ENCODE measurements around the gene STRIP1.

Gene STRIP1

GRCh38 chr1:110034451-110035235 is at the start of gene STRIP1:
TSS of gene STRIP1 (plus strand) at chr1:110034624. CDS start at chr1:110034638, 14 bp downstream.
- peak; percentile 93 for DNase-seq (ENCODE audit: low spot score)

DNA sequence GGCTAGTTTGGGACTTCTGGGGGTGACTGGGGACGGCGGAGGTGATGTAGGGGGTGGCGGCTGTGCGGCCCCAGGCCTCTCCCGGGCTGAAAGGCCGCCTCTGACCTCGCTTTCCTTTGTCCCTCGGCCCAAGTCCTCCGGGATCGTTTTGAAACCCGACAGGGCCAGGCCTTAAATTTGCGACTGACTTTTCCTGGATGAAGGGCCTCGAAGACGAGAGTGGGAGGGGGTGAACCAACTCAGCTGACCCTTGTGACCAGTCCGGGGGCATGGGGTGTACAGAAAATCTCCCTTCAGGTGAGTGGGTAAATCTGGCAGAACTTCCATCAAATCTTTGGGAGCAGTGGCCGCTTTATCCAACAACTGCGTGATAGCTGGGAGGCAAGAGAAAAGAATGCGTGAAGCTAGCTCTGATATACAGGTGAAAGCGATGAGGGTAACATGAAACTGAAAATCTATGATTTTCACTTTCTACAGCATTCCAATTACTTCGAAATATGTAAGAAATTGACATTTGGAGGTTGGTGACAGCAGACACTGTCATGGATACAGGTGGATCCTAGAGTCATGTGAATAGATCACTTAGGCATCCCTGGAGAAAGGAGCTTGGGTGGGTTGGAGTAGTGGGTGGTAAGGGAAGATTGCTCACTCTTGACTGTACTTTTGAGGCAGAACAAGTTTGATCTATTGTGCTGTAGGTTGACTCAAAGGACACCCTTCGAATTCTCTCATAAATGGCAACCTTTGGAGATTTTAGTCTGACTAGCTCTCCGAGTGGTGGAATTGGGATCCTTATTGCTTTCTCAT is 49.0 kb upstream of the STRIP1 start:
- DNase-seq (ENCODE audit: low spot score) = no peak

- no peak for DNase-seq (ENCODE audit: low spot score)
Measured at GRCh38 chr1:109986054-109986444, 48.4 kb upstream of the STRIP1 start.

DNA sequence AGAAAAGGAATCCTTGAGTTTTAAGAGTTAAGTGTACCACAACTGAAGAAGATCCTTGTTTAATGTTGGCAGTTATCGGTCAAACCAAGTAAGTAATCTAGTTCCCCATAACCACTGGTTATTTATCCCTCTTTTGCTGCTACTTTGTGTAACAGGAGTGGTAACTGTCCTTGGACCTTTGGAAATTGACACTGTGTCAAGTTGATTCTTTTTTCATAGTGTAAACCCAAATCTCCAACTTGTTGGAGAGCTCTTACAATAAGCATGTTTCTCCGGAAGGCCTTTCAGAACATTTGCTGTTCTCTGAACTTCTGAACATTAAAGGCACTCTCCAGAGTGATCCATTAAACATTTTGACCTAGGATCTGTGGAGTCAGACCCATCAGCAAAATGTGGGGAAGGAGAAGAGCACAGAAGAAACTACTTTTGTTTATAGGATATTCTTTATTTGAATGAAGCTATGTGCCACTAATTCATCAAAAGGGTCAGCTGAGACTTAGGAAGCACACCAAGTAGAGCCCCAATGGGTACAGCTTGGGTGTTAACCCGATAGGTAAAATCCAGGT is 46.0 kb upstream of the STRIP1 start:
- no peak for DNase-seq (ENCODE audit: low spot score)

GRCh38 chr1:109989506-109990301 is 44.7 kb upstream of the STRIP1 start:
- DNase-seq (ENCODE audit: low spot score) = peak; percentile 65

GRCh38 chr1:109990302-109990653 is 44.1 kb upstream of the STRIP1 start:
- DNase-seq (ENCODE audit: low spot score) = no peak

DNA sequence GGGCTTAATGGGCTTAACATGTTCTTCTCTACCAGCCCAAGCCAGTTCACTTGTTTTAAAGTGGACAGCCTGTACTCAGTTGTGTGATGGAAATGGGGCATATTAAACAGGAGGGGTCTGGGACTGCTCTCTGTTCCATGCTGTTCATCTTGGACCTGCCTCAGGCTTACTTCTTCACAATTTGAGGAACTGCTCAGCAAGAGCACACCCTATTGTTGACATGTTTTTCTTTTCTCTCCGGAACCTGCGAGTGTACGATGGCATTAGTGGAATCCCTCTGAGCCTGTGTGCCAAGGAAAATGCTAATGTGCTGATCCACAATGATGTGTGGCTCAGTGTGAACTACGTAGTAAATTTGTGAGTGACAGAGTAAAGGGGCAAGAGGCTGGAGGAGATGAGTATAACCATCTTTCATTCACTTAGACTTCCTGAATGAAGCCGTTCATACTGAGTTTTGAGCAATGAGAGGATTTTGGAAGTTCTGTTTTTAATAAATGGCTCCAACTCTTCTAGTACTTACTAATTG is 43.0 kb upstream of the STRIP1 start:
- DNase-seq (ENCODE audit: low spot score) = no peak

GRCh38 chr1:109993885-109994284 is 40.5 kb upstream of the STRIP1 start:
- DNase-seq (ENCODE audit: low spot score) = peak; percentile 58

DNA sequence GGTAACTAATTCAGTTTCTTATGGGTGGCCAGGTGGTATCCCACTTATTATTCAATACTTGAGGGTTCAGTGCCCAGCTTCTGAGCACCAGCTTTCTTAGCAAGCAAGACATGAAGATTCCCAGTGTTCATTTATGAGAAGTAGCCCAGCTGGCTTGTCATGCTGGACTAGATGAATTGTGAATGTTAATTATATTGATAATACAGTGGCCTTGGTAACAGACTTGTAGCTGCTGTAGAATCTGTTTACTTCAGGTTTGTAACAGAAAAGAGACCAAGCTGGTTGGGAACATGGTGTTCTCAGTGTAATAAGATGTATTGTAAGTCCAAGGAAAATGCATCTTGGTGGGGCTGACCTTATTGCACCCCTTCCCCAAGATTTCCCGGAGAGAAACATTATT is 39.8 kb upstream of the STRIP1 start:
- peak; percentile 51 for DNase-seq (ENCODE audit: low spot score)

DNA sequence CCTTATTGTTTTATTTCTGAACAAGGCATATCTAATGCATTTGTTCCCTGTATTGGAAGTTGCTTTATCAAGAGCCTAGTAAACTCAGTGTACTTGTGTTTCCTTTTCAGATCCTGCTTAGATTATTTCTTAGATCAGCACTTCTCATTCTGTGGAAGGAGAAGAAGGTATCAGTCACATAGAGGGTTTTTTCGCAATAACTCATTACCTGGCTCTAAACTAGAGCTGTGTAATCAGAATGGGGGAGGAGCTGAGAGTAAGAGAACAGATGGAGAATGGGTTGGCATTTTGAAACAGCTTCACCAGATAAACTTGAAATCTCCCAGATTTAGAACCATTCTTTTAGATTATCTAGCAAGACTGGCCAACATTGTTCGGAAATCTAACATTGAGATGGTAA is 38.9 kb upstream of the STRIP1 start:
- no peak for DNase-seq (ENCODE audit: low spot score)

DNA sequence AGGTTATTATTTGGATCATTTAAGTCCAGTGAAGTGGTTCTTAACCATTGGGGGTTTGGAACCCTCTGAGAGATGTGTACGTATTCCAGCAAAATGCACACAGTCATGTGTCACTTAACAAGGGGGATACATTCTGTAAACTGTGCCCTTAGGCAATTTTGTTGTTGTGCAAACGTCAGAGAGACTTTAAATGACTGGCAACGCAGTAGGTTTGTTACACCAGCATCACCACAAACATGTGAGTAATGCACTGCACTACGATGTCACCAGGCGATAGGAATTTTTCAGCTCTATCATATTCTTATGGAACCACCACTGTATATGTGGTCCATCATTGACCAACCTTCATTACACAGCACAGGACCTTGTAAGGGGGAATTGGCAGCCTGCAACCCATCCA is 37.9 kb upstream of the STRIP1 start:
- no peak for DNase-seq (ENCODE audit: low spot score)

- no peak for DNase-seq (ENCODE audit: low spot score)
Measured at GRCh38 chr1:109997204-109997866, 37.1 kb upstream of the STRIP1 start.

DNA sequence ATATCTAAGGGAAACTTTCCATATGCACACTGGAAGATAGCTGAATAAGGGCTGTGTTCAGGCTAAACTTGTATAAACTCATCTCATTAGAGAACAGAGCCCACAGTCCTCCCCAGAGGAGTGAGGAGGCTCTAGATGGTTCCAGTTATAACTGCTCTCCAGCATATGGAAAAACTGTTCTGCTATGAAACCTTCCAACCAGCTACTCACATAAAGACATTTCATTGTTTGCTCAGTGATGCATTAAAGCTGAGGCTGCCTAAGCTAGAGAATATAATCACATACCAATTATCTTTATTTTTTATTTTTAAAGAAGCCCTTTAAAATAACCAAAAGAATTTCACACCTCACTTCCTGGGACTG is 36.6 kb upstream of the STRIP1 start:
- DNase-seq (ENCODE audit: low spot score) = no peak

GRCh38 chr1:110002695-110003094 is 31.7 kb upstream of the STRIP1 start:
- no peak for DNase-seq (ENCODE audit: low spot score)

DNA sequence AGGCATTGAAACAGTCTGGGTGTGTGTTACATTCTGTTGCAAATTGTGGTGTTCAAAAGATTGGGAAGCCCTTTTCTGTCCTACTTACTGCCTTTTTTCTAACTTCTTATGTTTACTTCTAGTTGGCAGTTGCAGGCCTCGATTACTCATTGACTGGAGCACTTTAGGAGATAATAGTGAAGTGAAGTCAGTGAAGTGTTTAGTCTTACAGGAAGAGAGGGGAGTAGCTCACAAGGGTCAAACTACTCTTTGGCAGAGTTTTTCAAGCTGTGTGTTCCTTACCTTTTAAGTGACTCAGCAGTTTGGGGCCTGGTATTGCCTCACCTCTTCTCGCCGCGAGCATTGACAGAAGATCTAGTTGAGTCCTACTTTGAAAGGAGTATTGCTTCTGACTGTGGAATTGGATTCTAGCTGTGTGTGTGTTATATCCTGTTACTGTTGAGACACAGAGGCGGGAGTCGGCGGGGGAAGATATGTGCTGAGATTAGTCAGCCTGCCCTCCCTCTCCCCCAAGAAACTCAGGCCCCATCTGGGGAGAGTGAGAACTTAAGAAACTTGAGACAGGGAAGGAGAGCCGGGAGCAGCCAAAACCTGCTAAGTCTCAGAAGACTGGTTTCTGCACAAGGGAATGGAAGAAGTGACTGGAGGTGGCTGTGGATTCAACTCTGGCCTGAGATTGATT is 30.5 kb upstream of the STRIP1 start:
- DNase-seq (ENCODE audit: low spot score) = no peak

GRCh38 chr1:110004583-110004982 is 29.8 kb upstream of the STRIP1 start:
- no peak for DNase-seq (ENCODE audit: low spot score)

DNA sequence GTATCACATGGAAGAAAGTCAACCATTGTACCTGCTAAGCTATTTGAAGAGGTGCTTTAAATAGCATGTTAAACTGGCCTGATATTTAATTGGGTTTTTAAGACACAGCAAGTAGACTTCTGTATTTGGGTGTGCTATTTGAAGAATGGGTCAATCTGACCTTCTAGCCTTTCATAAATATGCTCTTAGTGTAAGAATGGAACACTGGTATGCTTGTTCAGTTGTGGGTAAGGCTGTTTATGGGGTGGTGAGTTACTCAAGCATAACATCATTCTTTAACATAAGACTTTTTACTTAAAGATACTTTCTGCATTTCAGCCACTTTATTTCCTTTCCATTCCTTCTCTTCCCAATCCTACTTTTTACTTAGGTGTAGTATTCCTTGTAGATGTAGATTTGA is 28.5 kb upstream of the STRIP1 start:
- DNase-seq (ENCODE audit: low spot score) = no peak

DNA sequence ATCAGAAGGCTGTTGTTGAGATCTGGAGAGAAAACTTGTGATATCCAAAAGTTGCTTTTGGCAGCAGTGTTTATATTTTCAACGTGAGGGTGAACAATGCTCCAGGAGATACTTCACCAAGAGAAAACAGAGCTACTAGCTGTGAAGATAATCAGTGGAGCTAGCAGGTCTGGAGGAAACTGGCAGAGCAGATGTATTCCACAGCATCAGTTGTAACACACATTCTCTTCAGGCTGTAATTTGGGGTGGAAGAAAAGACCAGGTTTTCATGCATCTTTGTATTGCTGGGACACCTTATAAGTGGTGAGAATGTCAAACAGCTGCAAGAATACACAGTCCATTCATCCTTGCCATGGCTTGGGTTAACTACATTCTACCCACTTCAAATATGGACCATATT is 27.9 kb upstream of the STRIP1 start:
- no peak for DNase-seq (ENCODE audit: low spot score)

GRCh38 chr1:110007046-110007830 is 27.2 kb upstream of the STRIP1 start:
- no peak for DNase-seq (ENCODE audit: low spot score)

DNA sequence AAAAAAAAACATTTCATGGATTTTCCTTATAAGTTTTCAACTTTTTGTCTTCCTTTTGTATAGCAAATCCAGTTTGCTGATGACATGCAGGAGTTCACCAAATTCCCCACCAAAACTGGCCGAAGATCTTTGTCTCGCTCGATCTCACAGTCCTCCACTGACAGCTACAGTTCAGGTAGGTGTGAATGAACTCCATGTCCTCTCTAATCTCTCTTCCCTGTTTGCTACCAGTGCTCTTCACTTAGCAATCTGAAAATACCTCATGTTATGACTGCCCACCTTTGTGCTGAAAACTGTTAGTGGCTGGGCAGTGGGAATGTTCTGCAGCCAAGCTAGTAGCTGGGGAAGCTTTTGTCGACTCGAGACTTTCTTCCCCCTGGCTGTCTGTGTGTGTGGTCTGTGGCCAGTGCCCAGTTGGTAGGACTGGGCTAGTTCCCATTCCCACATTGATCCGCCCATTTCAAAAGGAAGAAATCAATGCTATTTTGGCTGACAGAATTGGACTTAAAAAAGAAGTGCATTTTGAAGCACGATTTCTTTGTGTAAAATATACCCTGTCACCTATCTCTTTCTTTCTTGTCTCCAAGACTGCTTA is 25.4 kb upstream of the STRIP1 start:
- no peak for DNase-seq (ENCODE audit: low spot score)
